SU-DHL-6 (cell line): ENCODE measurements around the gene SLC16A10.

Experiments
- H2AFZ ChIP-seq: fragments of 200-600 bp; sonication (generic); 2 replicates; pipeline ENCODE4 v1.6.1; 2014; ENCODE audit warnings: low read depth, mild to moderate bottlenecking, moderate library complexity, mixed read lengths, antibody characterized with exemption, low read length; ENCODE audit not compliant: severe bottlenecking
- H3F3A ChIP-seq: fragments of 200-600 bp; shearing (Covaris generic); 2 replicates; pipeline ENCODE4 v1.6.0; 2016; ENCODE audit warnings: antibody characterized with exemption, mild to moderate bottlenecking; ENCODE audit not compliant: insufficient read depth
- H3K27ac ChIP-seq: fragments of 200-600 bp; sonication (generic); 2 replicates; pipeline ENCODE4 v1.5.1; 2016; ENCODE audit warnings: low read depth, mild to moderate bottlenecking, low read length, moderate library complexity, mixed read lengths
- H3K27me3 ChIP-seq: fragments of 200-600 bp; sonication (generic), shearing (Covaris generic); 2 replicates; pipeline ENCODE4 v1.6.0; 2014; ENCODE audit warnings: mild to moderate bottlenecking, low read length
- H3K36me3 ChIP-seq: fragments of 200-600 bp; sonication (generic); 2 replicates; pipeline ENCODE4 v1.6.1; 2014; ENCODE audit warnings: mild to moderate bottlenecking, low read length, mixed read lengths
- H3K4me2 ChIP-seq: fragments of 300-600, 200-600 bp; shearing (Covaris generic), sonication (generic); 2 replicates; pipeline ENCODE4 v1.6.0; 2014; ENCODE audit warnings: low read length, low read depth, mild to moderate bottlenecking; ENCODE audit not compliant: poor library complexity, severe bottlenecking
- H3K4me3 ChIP-seq: fragments of 200-600 bp; sonication (generic); 2 replicates; pipeline ENCODE4 v1.5.1; 2014; ENCODE audit warnings: antibody characterized with exemption, low read length, mild to moderate bottlenecking, mixed read lengths; ENCODE audit not compliant: insufficient read depth, poor library complexity, severe bottlenecking
- H3K79me2 ChIP-seq: fragments of 200-600 bp; sonication (generic); 2 replicates; pipeline ENCODE4 v1.6.1; 2014; ENCODE audit warnings: mild to moderate bottlenecking, low read length, moderate library complexity; ENCODE audit not compliant: insufficient read depth
- H3K9ac ChIP-seq: fragments of 200-600 bp; sonication (generic); 2 replicates; pipeline ENCODE4 v1.7.0; 2014; ENCODE audit warnings: mild to moderate bottlenecking, low read length
- H3K9me2 ChIP-seq: fragments of 200-600 bp; sonication (generic); replicated peaks from 2 replicates; pipeline ENCODE4 v1.6.1; 2014; ENCODE audit warnings: low read length; ENCODE audit not compliant: insufficient read depth
- H3K9me3 ChIP-seq: fragments of 200-600 bp; sonication (generic); 2 replicates; pipeline ENCODE4 v1.6.1; 2014; ENCODE audit warnings: low read length, mixed read lengths; ENCODE audit not compliant: insufficient read depth
- H4K20me1 ChIP-seq: fragments of 200-600 bp; sonication (generic); 2 replicates; pipeline ENCODE4 v1.6.1; 2014; ENCODE audit warnings: low read depth, mild to moderate bottlenecking, antibody characterized with exemption, low read length, moderate library complexity, mixed read lengths
- CTCF ChIP-seq: fragments of 200-600 bp; sonication (generic); IDR thresholded peaks from one replicate; pipeline ENCODE4 v1.5.1; 2017; ENCODE audit warnings: antibody characterized with exemption, mild to moderate bottlenecking, low read length, moderate library complexity; ENCODE audit not compliant: insufficient read depth, poor library complexity, severe bottlenecking
- EZH2phosphoT487 ChIP-seq: fragments of 200-600 bp; sonication (generic), shearing (Covaris generic); conservative IDR thresholded peaks from 2 replicates; pipeline ENCODE4 v1.6.1; 2018; ENCODE audit warnings: mild to moderate bottlenecking, antibody characterized with exemption, low read length, moderate library complexity, mixed read lengths

Gene SLC16A10

DNA sequence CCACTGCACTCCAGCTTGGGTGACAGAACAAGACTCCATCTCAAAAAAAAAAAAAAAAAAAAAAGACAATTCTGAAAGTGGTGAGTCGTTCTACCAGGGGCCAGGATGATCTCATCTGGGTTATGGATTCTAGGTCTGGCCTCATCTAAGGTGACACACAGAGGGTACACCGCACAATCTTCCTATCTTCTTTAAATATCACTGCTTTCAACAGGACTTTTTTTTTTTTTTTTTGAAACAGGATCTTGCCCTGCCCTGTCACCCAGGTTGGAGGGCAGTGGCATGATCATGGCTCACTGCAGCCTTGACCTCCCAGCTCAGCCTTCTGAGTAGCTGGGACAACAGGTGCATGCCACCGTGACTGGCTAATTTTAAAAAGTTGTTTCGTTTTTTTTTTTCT lies 67.7 kb downstream of the SLC16A10 start:
- H3K27me3 ChIP-seq, result no peaks in the 10 kb centered on the region
- no peak overlapping the region for H3K27ac ChIP-seq
- no peak overlapping the region for H2AFZ ChIP-seq

GRCh38 chr6:111157412-111157811 lies 70.1 kb downstream of the SLC16A10 start:
- Histone ChIP-seq H3K4me3 (no peak overlapping the region), H3K27me3 (no peaks in the 10 kb centered on the region), H3K27ac (no peak overlapping the region), H3K9me3 (peaks cover 12% of the 10 kb centered on the region; the same call in 1 of the 2 replicates), H3K9me2 (no peaks in the 10 kb centered on the region), H2AFZ (no peak overlapping the region), H3F3A (no peaks in the 10 kb centered on the region), H3K9ac (no peak overlapping the region), H3K79me2 (no peaks in the 10 kb centered on the region), H4K20me1 (no peaks in the 10 kb centered on the region), H3K36me3 (no peaks in the 10 kb centered on the region), H3K4me2 (no peak overlapping the region)
- TF ChIP-seq EZH2phosphoT487, result no peak
- TF ChIP-seq CTCF, result no peak

More for the DNA sequence above, 67.7 kb downstream of the SLC16A10 start:
- TF ChIP-seq CTCF (no peak), EZH2phosphoT487 (no peak)
- Histone ChIP-seq H3K9me3 (peaks cover 7% of the 10 kb centered on the region; the same call in 1 of the 2 replicates), H3K4me2 (no peak overlapping the region), H3K36me3 (no peaks in the 10 kb centered on the region), H3K9ac (no peak overlapping the region), H3K9me2 (no peaks in the 10 kb centered on the region), H3F3A (no peaks in the 10 kb centered on the region), H3K4me3 (no peak overlapping the region), H3K79me2 (no peaks in the 10 kb centered on the region), H4K20me1 (no peaks in the 10 kb centered on the region)

- H3K27me3 ChIP-seq, result no peaks in the 10 kb centered on the region
- H3F3A ChIP-seq, result no peaks in the 10 kb centered on the region
- no peak overlapping the region for H3K9ac ChIP-seq
- no peaks in the 10 kb centered on the region for H3K9me2 ChIP-seq
- no peak overlapping the region for H3K27ac ChIP-seq
- peaks cover 4% of the 10 kb centered on the region; the same call in 1 of the 2 replicates for H3K36me3 ChIP-seq
- no peaks in the 10 kb centered on the region for H4K20me1 ChIP-seq
- no peak overlapping the region for H2AFZ ChIP-seq
- H3K79me2 ChIP-seq, result no peaks in the 10 kb centered on the region
- H3K4me2 ChIP-seq, result no peak overlapping the region
- peaks cover 16% of the 10 kb centered on the region; the same call in 1 of the 2 replicates for H3K9me3 ChIP-seq
- H3K4me3 ChIP-seq, result no peak overlapping the region
- TF ChIP-seq EZH2phosphoT487 (no peak), CTCF (no peak)
Measured at GRCh38 chr6:111159633-111160032, 72.3 kb downstream of the SLC16A10 start.
